Cardiac fibroblast (primary cell): ENCODE results near the gene FEV.

Experiments
- DNase-seq, 2 donors: peaks; one replicate each; pipeline versions ENCODE4 v3.0.0 to v3.0.0-alpha.2; 2010; ENCODE audit warnings: low read depth in 2 of 2
- H3K4me3 ChIP-seq, 2 donors: replicated peaks in 1 of 2; 1 replicate in 1 of 2; 2 replicates in 1 of 2; pipeline ENCODE4 v1.5.1; 2011; ENCODE audit warnings: low read depth in 2 of 2, low read length in 2 of 2, mild to moderate bottlenecking in 2 of 2, moderate library complexity in 1 of 2
- CTCF ChIP-seq: IDR thresholded peaks from one replicate; pipeline ENCODE4 v1.5.1; 2011; ENCODE audit warnings: low read depth, mild to moderate bottlenecking, low read length, inconsistent platforms

Gene FEV

GRCh38 chr2:219028141-219028540, 43.2 kb upstream of the FEV start:
- no peak for TF ChIP-seq CTCF
- DNase-seq = no peak
- no peak overlapping the region for H3K4me3 ChIP-seq

GRCh38 chr2:219027511-219028055, 42.6 kb upstream of the FEV start:
- H3K4me3 ChIP-seq = no peak overlapping the region
- DNase-seq = no peak
- no peak for TF ChIP-seq CTCF

DNA sequence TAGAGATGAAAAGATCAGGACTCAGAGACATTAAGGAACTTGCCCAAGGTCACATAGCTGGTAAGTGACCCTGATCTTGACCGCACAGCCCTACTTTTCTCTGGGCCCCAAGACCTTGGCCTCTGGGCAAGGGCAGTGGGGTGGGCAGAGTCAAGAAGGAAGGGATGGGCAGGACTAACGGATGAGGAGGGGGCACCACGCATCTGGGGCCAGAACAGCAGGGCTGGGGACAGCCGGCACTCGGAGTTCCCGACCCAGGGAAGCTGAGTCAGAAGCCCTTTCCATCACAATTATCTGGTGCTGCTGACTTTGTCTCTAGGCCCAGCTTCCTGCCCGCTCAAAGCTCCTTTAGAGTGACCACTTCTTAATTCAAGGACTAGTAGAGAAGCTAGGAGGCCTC, 42.0 kb upstream of the FEV start:
- no peak overlapping the region for H3K4me3 ChIP-seq
- TF ChIP-seq CTCF = no peak
- no peak for DNase-seq

GRCh38 chr2:219025637-219026585, 40.9 kb upstream of the FEV start:
- DNase-seq = no peak
- no peak for TF ChIP-seq CTCF
- no peak overlapping the region for H3K4me3 ChIP-seq

GRCh38 chr2:219024059-219024458, 39.1 kb upstream of the FEV start:
- H3K4me3 ChIP-seq = no peak overlapping the region
- TF ChIP-seq CTCF = no peak
- DNase-seq = no peak

DNA sequence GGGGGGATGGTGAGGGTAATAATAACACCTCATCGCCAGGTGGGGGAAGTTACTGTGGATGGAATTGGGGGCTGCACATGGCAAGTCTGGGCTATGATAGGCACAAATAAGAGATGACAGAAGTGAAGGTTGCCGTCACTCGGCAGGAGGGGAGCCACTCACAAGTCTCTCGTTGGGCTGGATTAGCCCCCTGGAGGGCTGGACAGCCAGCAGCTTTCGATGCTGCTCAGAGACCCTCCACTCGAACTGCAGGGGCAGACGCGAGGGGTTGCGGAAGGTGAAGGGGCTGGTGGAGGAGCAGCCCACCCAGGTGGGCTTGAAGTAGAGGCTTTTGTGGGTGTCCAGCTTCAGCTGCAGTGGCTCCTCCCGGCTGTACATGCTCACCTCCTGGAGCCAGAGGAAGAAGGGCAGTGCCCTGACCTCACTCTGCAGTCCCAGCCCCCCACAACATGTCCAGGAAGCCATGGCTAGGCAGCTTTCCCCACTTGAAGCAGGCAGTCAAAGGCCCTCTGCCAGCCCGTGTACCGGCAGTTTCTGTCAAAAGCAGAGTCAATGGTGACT, 38.1 kb upstream of the FEV start:
- no peak for DNase-seq
- no peak overlapping the region for H3K4me3 ChIP-seq
- TF ChIP-seq CTCF = no peak
